ENCODE results near the gene CRYGC.
"Not testable (repeated sequence)": the region's sequence is repeated elsewhere in the genome, so short reads cannot be mapped to it uniquely, and the experiment has no call there.

Gene CRYGC, protein sequence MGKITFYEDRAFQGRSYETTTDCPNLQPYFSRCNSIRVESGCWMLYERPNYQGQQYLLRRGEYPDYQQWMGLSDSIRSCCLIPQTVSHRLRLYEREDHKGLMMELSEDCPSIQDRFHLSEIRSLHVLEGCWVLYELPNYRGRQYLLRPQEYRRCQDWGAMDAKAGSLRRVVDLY

DNA sequence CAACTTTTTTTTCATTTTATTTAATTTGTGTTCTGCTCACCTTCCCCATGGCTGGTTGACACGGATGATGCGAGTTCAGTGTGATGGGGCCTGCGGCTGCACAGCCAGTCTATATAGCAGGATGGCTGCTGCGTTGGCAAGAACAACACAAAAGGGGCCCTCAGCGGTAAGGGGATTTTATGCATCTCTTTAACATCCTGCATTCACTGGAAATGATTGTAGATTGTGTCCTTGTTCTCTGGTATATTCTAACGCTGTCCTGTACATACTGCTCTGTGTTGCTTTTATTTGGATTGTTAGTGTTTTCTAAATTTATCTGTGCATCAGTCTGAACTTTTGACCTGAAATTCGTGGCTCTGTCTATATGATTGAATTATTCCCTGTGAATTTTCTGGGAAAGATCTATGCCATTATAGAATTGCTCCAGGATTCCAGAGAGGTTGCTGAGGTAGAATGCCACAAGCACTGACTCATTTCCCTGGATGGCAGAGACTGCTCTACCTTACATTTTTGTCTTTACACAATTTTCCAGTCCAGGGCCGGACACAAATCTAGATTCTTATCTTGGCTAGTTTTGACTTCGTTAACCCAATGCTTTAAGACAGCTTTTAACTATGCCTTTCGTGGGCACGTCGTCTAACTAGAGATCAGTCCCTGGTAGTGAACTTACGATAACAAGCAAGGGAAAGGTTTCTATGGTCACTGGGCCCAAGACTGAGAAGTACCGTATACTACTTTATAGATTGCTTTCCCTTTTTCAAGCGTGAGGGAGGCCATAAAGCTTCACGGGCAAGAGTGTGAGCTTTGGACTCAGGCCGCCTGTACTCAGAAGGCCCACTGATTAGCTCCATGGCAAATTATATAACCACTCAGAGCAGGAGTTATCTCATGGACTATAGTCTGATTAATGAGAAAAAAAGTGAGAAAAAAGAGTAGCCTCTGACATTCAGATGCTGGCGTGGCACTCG lies at the start of gene CRYGC:
TSS of gene CRYGC (minus strand) at position 85 of the 968 bp plus-strand sequence. CDS start at position 49, 36 bp downstream.
- DNase-seq (ENCODE audit: low spot score), result no peak

DNA sequence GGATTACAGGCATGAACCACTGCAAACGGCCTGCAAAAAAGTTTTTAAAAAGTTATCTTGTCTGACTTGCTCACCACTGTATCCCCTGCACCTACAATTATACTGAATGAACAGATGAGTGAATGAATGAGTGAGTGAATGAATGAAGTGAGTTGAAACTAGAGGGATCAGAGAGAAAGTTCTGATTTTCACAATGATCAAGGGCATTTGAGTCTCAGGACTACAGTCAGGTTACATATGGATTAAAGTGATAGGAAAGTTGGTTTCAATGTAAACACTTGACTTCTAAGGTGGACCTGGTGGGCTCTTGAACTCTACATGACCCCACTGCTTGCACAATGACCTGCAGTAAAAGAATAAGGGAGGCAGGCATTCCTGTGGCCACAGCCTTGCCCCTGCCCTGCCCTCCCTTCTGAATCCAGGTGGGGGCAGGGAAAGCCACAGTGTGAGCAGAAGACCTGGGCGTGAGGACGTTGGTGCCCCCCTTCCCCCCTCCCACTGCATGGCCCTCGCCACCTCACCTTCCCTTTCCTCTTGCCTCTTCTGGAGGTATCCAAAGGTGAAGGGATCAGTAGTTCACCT lies 49.5 kb upstream of the CRYGC start:
- no peak for DNase-seq (ENCODE audit: low spot score)

- DNase-seq (ENCODE audit: low spot score), result no peak
Measured at GRCh38 chr2:208175840-208176153, 46.2 kb upstream of the CRYGC start.

DNA sequence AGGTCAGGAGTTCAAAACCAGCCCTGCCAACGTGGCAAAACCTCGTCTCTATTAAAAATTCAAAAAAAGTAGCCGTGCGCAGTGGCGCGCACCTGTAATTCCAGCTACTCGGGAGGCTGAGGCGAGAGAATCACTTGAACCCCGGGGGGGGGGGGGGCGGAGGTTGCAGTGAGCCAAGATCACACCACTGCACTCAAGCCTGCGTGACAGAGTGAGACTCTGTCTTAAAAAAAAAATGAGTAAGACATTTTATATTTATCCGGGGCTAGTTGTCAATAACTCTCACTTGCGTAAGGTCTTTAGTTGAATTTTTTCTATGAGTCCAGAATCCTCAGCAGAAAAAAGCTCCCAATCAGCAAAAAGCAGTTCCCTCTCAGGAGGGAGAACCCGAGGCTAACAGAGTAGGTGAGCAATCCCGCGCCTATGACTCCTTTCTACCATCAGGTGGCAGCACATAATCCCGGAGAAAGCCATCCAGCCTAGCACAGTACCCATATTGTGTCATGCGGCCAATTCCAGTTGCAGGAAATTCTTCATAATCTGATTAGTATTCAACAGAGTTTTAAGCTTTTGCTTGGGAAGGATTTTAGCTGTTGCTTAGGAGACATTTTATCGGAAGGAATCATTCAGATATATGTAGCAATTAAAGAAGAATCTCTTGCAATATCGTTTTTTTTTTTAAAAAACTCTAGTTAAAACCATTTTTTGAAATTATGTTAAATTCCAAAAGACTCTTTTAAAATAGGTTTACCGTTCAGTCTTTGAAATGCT lies 45.6 kb upstream of the CRYGC start:
- peak; percentile 88 for DNase-seq (ENCODE audit: low spot score)

GRCh38 chr2:208174144-208174543 lies 44.5 kb upstream of the CRYGC start:
- no peak for DNase-seq (ENCODE audit: low spot score)

DNA sequence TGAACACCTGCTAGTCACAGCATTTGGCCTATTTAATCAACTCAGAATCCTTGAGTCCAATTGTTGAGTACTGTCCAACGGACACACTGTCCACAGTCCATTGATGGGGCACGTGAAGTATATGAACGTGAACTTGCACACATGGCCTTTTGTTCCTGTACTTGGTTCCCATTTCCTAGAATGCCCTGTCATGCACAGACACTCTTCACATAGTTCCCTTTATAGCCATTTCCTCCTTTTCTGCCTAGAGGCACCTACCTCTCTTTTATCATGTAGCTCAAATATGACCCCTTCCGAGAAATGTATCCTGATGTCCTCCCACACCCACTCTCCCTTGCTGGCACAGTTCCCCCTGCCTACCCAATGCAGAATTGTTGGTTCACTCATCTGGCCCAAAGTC lies 42.5 kb upstream of the CRYGC start:
- no peak for DNase-seq (ENCODE audit: low spot score)

- DNase-seq (ENCODE audit: low spot score), result no peak
Measured at GRCh38 chr2:208164951-208165755, 35.5 kb upstream of the CRYGC start.

DNA sequence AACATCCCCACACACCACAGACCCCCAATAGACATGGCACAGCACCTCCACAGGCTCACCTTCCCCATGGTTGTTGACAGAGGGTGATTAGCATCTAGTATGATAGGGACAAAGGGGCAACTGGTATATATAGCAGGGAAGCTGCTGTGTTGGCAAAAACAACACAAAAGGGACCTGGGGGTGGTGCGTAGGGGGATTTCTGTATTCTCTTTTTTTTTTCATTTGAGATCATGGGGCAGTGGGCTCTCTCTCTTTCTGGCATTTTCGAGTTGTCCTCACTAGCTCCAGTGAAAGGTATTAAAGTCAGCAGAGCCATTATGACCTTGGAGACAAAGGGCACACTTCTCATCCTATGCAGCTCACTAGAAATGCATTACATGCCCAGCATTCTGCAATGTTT lies 33.9 kb upstream of the CRYGC start, which contains the start of gene CRYGA:
TSS of gene CRYGA (minus strand) at position 101 of the 400 bp plus-strand sequence. CDS start at position 68, 33 bp downstream.
- no peak for DNase-seq (ENCODE audit: low spot score)

DNA sequence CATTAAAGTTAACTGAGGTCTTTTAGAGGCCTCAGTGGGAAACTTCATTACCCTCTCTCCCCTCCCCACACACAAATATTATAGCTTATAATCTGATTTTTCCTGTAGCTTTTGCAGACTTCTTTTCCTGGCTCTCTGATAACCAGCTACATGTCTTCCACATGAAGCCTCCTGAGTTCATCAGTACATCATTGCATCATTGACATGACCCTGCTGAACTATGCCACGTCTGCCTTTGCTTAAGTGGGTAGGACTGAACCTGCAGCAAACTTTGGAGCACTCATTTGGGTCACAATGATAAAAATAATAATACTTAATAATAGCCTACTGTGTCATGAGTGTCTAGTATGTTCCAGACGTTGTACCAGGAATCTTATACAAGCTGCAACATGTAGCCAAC lies 26.8 kb upstream of the CRYGC start:
- no peak for DNase-seq (ENCODE audit: low spot score)

DNA sequence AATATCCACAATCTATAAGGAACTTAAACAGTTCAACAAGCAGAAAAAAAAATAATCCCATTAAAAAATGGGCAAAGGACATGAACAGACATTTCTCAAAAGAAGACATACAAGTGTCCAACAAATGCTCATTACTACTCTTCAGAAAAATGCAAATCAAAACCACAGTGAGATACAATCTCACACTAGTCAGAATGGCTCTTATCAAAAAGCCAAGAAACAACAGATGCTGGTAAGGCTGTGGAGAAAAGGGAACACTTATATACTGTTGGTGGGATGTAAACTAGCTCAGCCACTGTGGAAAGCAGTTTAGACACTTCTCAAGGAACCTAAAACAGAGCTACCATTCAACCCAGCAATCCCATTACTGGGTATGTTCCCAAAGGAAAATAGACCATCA lies 23.5 kb upstream of the CRYGC start:
- DNase-seq (ENCODE audit: low spot score), result no peak

- no peak for DNase-seq (ENCODE audit: low spot score)
Measured at GRCh38 chr2:208150956-208151355, 21.3 kb upstream of the CRYGC start.

GRCh38 chr2:208150094-208150493 lies 20.5 kb upstream of the CRYGC start:
- DNase-seq (ENCODE audit: low spot score), result no peak

DNA sequence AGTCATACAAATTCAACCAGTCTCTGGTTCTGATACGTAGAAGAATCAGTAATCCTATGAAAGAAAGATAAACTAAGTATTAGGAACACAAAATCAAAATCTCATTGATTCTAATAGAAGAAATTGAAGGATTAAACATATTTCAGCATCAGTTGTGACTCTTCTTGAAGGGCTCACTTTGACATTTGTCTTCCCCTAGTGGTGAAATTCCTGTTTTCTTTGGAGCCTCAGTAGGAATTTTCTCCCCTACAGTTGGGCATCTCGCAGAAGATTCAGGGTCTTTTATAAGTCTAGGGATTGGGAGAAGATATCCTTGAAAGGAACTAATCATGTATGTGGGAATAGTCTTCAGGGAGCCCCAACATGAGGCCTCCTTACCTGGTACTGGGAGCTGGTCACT lies 19.2 kb upstream of the CRYGC start:
- no peak for DNase-seq (ENCODE audit: low spot score)

GRCh38 chr2:208147759-208148158 lies 18.1 kb upstream of the CRYGC start:
- no peak for DNase-seq (ENCODE audit: low spot score)

GRCh38 chr2:208147008-208147407 lies 17.4 kb upstream of the CRYGC start:
- no peak for DNase-seq (ENCODE audit: low spot score)

DNA sequence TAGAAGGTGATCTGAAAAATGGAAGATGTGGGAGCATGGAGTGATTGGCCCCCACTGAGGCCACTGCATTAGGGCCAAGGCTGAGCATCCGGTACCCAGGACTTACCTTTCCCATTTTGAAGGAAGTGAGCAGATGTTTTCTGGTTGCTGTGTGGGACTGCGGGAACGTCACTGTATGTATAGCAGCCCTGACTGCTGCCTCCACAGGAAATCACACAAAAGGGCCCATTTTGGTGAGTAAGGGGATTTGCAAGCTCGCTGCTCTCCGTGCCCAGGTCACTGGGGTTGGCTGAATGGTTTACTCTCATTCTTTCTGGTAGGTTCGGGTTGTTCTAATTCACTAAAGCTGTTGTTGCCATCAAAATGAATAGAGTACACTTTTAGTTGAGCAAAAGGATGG lies 16.4 kb upstream of the CRYGC start, which contains the start of gene CRYGB:
TSS of gene CRYGB (minus strand) at position 153 of the 400 bp plus-strand sequence. CDS start at position 115, 38 bp downstream.
- no peak for DNase-seq (ENCODE audit: low spot score)

DNA sequence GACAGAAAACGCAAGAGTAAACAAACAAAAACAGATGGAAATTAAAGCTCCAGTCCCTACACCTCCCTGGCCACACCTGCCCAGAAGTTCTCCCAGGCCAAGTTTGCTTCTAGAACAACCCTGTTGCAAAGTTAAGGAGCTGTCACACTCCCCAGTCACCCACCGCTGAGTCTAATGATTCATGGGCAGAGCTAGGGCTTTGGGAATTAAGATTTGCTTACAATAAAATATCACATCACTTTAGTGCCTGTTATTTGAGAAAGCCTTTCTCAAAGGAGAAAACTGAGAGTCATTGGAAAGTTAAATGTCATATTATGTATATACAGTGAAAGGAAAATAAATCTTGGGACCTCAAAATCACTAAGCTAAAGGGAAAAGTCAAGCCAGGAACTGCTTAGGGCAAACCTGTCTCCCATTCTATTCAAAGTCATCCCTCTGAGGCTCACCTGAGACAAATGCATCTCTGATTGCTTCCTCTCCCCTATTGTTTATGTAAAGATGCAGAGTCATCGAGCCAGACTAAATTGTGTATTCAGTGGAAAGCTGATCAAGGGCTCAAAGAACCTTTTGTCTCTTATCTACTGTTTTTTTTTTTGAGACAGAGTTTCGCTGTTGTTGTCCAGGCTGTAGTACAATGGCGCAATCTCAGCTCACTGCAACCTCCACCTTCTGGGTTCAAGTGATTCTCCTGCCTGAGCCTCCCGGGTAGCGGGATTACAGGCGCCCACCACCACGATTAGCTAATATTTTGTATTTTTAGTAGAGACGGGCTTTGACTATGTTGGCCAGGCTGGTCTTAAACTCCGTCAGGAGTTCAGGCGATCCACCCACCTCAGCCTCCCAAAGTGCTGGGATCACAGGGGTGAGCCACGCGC lies 13.5 kb upstream of the CRYGC start:
- no peak for DNase-seq (ENCODE audit: low spot score)

- no peak for DNase-seq (ENCODE audit: low spot score)
Measured at GRCh38 chr2:208142240-208142924, 12.8 kb upstream of the CRYGC start.

DNA sequence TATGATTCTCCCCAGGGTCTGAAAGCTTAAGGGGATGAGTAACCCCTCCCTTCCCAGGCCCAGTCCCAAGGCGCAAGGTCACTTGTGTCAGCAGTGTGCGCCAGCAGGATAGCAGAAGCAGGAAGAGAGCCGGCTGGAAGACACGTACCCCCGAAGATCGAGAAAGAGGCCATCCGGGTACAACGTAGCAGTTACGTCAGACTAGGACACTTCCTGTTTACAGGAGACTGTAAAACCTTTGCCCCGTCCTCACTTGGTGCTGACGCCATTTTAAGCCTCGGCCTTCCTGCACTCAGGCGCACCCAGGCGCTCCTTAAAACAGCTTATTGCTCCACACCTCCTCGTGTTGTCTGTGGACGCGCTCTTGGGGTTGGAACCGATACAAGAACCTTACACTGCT lies 9.8 kb upstream of the CRYGC start:
- no peak for DNase-seq (ENCODE audit: low spot score)

DNA sequence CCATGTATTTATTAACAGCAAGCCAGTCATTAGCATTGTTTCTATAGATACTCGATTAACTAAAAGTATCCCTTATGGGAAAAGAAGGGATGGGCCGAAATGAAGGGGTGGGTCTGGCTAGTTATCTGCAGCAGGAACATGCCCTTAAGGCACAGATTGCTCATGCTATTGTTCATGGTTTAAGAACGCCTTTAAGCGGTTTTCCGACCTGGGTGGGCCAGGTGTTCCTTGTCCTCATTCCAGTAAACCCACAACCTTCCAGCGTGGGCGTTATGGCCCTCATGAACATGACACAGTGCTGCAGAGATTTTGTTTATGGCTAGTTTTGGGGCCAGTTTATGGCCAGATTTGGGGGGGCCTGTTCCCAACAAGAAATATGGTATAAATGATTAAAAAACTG lies 8.7 kb upstream of the CRYGC start:
- not testable (repeated sequence) for DNase-seq (ENCODE audit: low spot score)

Measured in AG08395 (cell line).